T follicular helper cell (primary cell): ENCODE data around the gene SKAP1.

Source experiments
- DNase-seq: peaks from one replicate; pipeline ENCODE4 v3.0.0-alpha.2; 2020; ENCODE audit warnings: low read depth
- total RNA-seq, 2 experiments: gene quantifications; one replicate each; lab custom pipeline; 2026; lab: John Stamatoyannopoulos, UW

Gene SKAP1
- total RNA-seq: 28.5 to 52.1 reads per million in 2 experiments

DNA sequence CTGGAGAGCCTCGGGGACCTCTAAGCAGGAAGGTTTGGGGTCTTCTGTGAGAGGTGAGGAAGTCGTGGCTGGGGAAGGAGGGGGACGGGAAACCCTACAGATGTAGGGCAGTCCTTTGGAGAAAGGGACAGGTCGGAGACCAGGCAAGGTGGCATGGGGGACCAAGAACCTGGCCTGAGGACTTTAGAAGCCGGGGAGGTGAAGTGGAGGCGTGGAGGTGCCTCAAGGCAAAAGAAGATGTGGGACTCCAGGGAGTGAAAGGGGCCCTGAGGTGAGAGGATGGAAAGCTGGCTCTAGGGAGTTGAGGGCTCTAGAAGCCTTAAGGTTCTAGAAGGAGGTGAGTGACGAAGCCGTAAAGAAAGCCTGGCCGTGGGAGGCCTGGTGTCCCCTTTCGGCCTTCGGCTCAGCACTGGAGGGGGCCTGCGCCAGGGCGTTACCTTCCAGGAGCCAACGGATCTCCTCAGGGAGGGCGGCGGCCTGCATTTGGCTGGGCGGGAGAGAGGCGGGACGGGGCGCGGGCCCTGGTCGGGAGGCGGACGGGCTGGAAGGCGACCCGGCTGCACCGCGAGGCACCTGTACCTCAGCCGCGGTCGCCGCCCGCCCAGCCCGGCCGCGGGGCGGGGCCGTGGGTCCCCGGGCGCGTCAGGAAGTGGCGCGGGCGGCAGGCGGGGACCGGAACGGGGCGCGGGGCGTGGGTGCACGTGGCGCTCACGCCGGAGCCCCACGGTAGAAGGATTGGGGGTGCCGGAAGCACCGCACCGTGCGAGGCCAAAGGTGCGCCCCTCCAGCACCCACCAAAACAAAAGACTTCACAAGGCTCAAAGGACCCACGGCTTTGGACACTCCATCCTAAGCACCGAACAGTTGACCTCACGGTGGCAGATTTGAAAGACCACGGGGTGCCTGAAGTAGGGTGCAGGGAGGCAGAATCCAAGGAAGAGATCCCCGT lies at the start of gene SKAP1:
Gene SKAP1, minus strand, starts transcription at position 577 of the 949 bp plus-strand sequence.
- DNase-seq: peak; percentile 49

- no peak for DNase-seq
Measured at GRCh38 chr17:48479014-48479402, 49.0 kb upstream of the SKAP1 start.

- DNase-seq: no peak
Measured at GRCh38 chr17:48478224-48479013, 48.4 kb upstream of the SKAP1 start.

- no peak for DNase-seq
Measured at GRCh38 chr17:48477221-48477620, 47.2 kb upstream of the SKAP1 start.

DNA sequence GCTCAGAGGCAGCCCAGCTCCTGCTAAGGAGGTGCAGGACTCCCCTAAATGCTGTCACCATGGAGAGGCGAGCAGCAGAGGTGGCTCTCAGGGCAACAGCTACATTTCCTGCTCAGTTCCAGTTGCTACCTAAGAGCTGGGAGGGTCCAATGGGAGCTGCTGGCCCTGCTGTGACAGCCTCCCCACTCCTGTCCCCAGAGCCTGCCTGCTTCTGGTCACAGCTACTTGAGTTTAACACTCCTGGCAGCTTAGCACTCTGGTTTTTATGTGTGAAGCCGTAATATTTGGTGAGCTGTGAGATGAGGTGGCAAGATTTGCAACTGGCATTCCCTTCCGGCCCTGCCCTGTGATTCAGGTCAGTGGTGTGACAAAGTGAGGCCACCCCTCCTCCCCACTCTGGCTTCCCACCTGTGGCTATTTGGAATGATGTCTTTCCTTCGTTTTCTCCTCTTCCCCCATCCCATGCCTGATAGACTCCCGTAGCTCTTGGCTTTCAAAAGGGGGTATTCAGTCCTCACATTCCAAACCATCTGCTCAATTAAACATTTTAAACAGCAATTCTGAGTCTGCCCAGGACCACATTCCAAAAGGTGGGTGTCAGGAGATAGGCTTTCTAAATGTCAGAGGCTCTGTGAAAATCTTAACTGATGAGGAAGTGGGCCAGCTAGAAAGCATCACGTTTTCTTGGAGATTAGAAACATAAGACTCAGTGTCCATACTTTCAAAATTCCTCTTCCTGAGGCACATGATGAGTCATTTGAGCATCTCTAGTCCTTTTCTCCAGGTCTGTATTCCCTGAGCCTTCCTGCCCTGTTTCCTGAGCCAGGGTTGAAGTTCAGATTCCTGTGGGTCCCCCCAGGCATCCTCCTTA lies 42.6 kb upstream of the SKAP1 start:
- DNase-seq: no peak

- no peak for DNase-seq
Measured at GRCh38 chr17:48471817-48472410, 41.9 kb upstream of the SKAP1 start.

- DNase-seq: no peak
Measured at GRCh38 chr17:48470388-48471034, 40.5 kb upstream of the SKAP1 start.

DNA sequence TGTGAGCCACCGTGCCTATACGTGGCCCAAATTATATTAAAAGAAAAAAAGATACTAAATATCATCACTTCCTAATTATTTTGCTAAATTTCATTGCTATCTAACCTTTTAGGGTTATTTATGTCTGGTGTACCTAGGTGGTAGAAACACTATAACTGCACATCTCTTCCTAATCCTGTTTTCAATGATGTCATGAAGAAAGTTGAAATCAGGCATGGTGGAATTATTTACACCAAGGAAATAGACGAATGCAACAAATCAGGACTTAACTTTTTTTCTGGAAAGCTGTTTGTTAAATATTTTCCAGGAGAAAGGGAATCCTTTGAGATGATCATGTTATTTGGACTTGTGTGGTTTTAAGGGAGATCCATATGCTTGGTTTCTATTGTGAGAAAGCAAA lies 39.2 kb upstream of the SKAP1 start:
- DNase-seq: no peak

- no peak for DNase-seq
Measured at GRCh38 chr17:48468299-48468698, 38.3 kb upstream of the SKAP1 start.

- no peak for DNase-seq
Measured at GRCh38 chr17:48465884-48466283, 35.9 kb upstream of the SKAP1 start.

- no peak for DNase-seq
Measured at GRCh38 chr17:48463526-48463925, 33.5 kb upstream of the SKAP1 start.

- DNase-seq: no peak
Measured at GRCh38 chr17:48462946-48463345, 32.9 kb upstream of the SKAP1 start.

DNA sequence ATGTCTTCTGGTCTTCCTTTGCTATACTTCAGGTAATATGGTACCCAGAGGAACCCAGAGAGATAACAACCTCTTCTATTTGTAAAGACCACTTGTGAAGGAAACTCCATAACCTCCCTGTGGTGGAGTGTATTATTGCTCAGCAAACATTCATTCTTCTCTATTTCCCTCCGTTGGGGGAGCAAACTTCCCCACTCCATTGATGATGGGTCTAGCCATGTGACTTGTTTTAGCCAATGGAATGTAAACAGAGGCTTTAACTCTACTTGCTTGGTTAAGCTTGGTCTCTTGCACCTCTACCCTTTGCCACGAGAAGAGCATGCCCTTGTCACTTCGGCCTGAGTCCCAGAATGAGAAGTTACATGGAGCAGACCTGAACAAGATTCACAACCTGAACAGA lies 30.0 kb upstream of the SKAP1 start:
- no peak for DNase-seq

- DNase-seq: no peak
Measured at GRCh38 chr17:48459070-48459844, 29.2 kb upstream of the SKAP1 start.

GRCh38 chr17:48457080-48457836 lies 27.2 kb upstream of the SKAP1 start:
- DNase-seq: peak; percentile 65

DNA sequence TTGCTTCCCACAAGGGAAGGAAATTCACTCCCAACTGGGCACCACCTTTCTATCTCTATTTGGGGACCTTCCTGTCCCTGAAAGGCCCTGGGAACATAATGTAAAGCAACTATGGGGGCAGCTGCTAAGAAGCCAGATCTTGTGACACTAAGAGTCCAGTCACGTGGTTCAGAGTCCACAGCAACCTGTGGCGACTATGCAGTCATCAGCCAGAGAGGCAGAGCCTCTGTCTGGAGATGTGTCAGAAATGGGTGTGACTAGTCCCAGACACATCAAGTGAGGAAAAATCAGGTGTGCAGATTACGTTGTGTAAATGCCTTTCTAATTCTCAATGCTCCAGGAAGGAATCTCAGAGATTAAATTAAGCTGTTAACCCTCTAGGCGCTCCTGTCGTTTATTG lies 26.6 kb upstream of the SKAP1 start:
- no peak for DNase-seq

DNA sequence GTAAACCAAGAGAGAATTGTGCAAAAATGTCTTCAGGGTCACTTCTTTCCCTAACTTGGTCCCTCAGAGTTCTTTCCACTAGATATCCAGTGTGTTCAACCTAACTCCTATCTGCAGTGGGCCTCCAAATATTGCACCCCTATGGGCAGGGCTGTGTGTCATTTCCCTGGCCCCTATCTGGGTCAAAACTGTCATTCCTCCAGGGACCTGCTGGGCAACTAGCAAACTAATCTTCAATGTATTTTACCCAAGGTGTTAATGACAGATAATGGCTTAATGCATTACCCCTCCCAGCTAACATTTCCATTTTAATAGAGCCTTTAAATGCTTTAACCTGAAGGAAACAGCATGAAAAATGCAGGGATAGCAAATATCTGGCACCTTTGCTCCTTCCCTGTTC lies 25.8 kb upstream of the SKAP1 start:
- DNase-seq: no peak

DNA sequence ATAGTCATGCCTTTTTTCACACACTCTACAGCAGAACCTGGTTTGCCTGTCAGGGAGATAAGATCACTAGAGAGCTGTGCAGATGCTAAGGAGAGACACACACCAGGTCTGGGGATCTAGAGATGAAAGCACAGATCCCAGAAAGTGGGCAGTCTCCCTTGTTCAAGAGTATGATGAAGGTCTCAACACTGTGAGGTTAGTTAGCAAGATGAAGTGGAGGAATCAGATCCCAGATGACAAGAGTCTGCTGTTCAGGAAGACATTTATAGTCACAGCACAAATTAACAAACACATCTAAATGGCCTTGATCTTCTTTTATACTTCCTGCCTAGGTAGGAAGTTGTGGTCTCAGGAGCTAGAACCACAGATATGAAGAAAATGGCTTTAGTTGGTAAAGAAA lies 23.4 kb upstream of the SKAP1 start:
- no peak for DNase-seq

GRCh38 chr17:48451489-48451888 lies 21.5 kb upstream of the SKAP1 start:
- DNase-seq: no peak
